Measurements from ENCODE around the gene COL27A1.

The COL27A1 gene

GRCh38 chr9:114335745-114336144, 180.4 kb downstream of the COL27A1 start:
- DNase-seq (ENCODE audit: low spot score): no peak

DNA sequence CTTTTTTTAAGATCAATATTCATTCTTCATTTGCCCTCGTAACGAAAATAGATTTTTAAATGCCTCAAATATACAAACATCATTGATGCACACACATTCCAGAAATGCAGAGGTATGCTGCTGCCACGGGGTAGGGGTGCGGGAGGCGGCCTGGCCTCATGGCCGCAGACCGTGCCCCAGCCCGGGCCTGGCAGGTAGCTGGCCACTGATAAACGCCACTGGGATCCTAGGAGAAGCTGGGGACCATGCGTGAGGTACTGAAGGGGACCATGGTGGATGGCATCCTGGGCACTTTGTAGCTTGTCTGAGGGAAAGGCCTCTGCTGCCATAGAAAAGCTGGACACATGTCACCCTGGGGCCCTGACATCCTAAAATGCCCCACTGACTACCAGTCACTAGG, 180.8 kb downstream of the COL27A1 start:
- DNase-seq (ENCODE audit: low spot score): no peak

GRCh38 chr9:114336699-114337395, 181.5 kb downstream of the COL27A1 start:
- no peak for DNase-seq (ENCODE audit: low spot score)

DNA sequence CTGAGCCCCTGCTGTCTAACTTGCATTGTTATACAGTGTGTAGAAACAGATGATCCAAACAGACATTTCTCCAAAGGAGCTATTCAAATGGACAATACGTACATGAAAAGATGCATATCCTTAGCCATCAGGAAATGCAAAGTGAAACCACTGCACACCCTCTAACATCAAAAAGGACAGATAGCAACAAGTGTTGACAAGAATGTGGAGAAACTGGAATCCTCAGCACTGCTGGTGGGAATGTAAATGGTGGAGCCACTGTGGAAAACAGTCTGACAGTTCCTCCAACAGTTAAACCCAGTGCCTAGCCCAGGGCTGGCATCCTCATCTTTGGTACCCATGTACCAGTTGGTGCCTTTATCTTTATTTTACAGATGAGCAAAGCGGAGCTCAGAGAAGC, 182.8 kb downstream of the COL27A1 start:
- no peak for DNase-seq (ENCODE audit: low spot score)

GRCh38 chr9:114339130-114339908, 184.0 kb downstream of the COL27A1 start:
- DNase-seq (ENCODE audit: low spot score): no peak

DNA sequence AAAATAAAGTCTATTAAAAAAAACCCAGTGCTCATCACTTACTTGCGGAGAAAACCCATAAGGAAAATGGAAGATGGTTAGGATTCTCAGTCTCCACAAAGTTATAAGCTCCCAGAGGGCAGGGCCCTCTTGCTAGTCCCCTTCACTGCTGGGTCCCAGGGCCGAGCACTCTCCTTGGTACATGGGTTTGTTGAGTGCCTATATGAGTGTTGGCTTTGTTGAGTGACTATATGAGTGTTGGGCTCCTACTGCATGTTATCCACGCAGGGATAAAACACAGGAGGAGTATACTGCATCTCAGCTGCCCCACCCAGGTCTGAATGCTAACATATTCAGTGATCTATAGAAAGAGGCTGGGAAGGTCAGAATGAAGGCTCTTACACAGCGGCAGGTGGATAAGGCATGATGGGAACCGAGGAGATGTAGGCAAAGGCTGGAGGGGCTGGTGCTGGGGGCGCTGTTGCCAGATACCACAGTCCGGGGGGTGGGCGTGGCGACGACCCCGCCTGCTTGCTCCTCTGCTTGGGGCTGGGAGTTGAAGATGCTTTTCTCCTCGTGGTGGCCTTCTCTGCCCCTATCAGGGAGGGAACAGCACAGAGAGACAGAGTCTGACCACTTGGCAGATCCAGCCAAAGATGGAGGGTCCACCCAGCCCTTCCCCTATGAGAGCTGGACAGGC, 186.0 kb downstream of the COL27A1 start:
- DNase-seq (ENCODE audit: low spot score): no peak

- DNase-seq (ENCODE audit: low spot score): no peak
Measured at GRCh38 chr9:114341991-114342390, 186.7 kb downstream of the COL27A1 start.

- DNase-seq (ENCODE audit: low spot score): no peak
Measured at GRCh38 chr9:114342755-114343440, 187.6 kb downstream of the COL27A1 start.

GRCh38 chr9:114343471-114344187, 188.3 kb downstream of the COL27A1 start:
- DNase-seq (ENCODE audit: low spot score): no peak

- no peak for DNase-seq (ENCODE audit: low spot score)
Measured at GRCh38 chr9:114344188-114344566, 188.8 kb downstream of the COL27A1 start.

DNA sequence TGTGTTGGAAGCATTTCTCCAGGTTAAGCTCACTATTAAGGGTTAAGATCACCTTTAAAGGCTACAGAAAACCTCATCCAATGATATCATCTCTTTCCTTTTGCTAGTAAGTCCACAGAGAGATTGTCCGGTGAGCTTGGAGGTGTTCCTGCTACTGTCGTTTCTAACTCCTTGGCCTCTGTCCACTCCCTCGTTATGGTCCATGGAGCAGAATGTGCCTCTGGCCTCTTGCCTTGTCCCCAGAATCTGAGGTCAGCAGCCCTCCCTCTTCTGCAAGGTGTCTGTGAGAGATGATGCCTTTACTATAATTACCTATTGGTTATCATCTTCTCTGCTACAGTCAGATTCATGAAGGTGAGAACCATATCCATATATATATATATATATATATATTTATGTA, 189.4 kb downstream of the COL27A1 start:
- DNase-seq (ENCODE audit: low spot score): no peak

GRCh38 chr9:114345493-114346065, 190.2 kb downstream of the COL27A1 start:
- no peak for DNase-seq (ENCODE audit: low spot score)

GRCh38 chr9:114346146-114346545, 190.8 kb downstream of the COL27A1 start:
- DNase-seq (ENCODE audit: low spot score): no peak

GRCh38 chr9:114347675-114348074, 192.3 kb downstream of the COL27A1 start:
- no peak for DNase-seq (ENCODE audit: low spot score)

GRCh38 chr9:114348261-114348905, 193.0 kb downstream of the COL27A1 start:
- DNase-seq (ENCODE audit: low spot score): no peak

GRCh38 chr9:114348906-114349482, 193.7 kb downstream of the COL27A1 start:
- DNase-seq (ENCODE audit: low spot score): peak; percentile 29

DNA sequence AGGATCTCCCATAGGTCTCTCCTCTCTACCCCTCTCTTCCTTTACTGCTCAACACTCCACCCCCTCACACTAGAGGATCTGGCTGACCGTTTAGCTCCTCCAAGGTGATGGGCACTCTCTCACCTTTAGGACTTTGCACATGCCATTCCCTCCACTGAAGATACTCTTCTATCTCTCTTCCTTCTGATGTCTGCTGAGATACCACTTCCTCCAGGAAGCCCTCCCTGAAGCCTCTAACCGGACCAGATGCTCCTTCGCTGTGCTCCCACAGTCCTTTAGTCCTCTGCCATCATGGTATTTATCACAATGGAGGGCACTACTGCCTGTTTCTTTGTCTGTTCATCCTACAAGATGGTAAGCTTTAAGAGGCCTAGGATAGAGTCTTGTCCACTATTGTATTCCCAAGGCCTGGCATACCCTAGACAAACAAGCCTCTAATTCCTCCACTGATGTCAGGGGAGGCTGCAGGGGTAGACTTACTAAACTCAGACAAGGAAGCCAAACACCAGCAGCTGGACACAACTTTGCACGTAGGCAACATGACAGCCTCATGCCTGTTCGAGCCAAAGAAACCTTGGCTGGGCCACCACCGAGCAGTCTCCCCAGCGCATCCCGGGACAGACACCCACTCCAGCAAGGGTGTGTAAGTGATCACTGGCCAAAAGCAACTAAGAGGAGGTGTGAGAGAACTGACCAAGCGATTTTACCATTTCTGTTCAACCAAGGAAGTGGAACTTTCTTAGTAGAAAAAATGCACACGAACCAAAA, 194.6 kb downstream of the COL27A1 start:
- no peak for DNase-seq (ENCODE audit: low spot score)

DNA sequence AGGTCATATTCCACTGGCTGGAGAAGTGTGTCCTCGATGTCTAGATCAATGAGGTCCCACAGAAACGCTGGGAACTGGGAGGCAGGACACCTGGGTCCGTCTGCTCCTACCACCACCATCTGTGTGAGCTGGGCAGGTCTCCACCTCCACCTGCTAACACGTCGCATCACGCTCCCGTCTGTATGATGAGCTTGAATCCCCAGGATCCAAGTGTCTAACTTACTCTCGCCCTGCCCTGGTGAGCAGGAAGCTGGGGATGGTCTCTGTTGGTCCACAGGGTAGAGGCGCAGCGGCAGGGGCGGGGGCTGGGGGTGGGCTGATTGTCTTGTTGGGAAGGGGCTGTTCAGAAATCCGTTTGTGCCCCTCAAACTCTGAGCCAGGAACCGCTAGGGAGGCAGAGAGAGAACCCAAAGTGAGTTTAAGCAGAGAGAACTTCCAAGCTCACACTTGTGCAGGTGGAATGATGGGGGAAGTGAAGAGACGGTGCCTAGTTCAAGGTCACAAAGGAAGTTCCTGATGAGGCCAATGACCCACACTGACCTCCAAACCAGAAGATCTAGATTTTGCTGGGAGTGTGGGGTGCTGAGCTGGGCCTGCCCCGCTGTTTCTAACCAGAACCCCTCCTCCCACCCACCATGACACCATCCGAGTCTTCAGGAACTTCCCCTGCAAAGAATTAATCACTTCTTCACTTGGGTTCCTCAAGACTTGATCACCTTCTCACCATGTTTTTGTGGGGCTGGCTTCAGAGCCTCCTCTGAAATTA, 195.5 kb downstream of the COL27A1 start:
- no peak for DNase-seq (ENCODE audit: low spot score)

DNA sequence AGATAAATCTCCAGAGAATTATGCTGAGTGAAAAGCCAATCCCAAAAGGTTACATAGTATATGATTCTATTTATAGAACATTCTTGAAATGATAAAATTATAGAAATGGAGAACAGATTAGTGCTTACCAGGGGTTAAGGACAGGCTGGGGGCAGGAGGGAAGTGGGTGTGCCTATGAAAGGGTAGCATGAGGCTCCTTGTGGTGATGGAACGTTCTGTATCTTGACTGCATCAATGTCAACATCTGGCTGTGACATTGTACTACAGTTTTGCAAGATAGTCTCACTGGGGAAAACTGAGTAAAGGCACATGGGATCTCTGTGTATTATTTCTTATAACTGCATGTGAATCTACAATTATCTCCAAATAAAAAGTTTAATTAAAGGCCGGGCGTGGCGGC, 196.6 kb downstream of the COL27A1 start:
- no peak for DNase-seq (ENCODE audit: low spot score)
